Aorta (tissue), 5 donors: ENCODE measurements around the gene SLC26A11. TPM values are rescaled to one million over a fixed set of nuclear protein-coding genes. Genes with fewer than 3 reads are reported as not detected.

Source experiments
- ATAC-seq: fragments of 200-7000 bp; cut with Tn5 transposase; one replicate; pipeline ENCODE4 v1.9.1; 2022; ENCODE audit warnings: moderate library complexity; ENCODE audit not compliant: low FRiP score
- DNase-seq, 2 donors: peaks; one replicate each; pipeline ENCODE4 v3.0.0-alpha.2; 2020
- H3K27ac ChIP-seq, 2 donors: one replicate each; pipeline ENCODE4 v1.5.1; 2013; ENCODE audit warnings: low read length in 2 of 2, mild to moderate bottlenecking in 2 of 2, moderate library complexity in 2 of 2, control low read depth in 1 of 2, inconsistent platforms in 1 of 2, low read depth in 1 of 2
- H3K27me3 ChIP-seq, 2 donors: one replicate each; pipeline ENCODE4 v1.6.1; 2013; ENCODE audit warnings: control low read depth in 1 of 2, low read length in 1 of 2, mild to moderate bottlenecking in 1 of 2, moderate library complexity in 1 of 2; ENCODE audit not compliant: insufficient read depth in 2 of 2, control insufficient read depth in 1 of 2
- H3K36me3 ChIP-seq, 2 donors: one replicate each; pipeline ENCODE4 v1.6.1; 2013; ENCODE audit warnings: control low read depth in 1 of 2, low read length in 1 of 2, mild to moderate bottlenecking in 1 of 2; ENCODE audit not compliant: insufficient read depth in 2 of 2, control insufficient read depth in 1 of 2
- H3K4me1 ChIP-seq, 2 donors: one replicate each; pipeline ENCODE4 v1.6.1; 2013; ENCODE audit warnings: low read length in 2 of 2, control low read depth in 1 of 2, mild to moderate bottlenecking in 1 of 2, moderate library complexity in 1 of 2; ENCODE audit not compliant: insufficient read depth in 2 of 2, control insufficient read depth in 1 of 2
- H3K4me3 ChIP-seq, 2 donors: one replicate each; pipeline ENCODE4 v1.5.1; 2013; ENCODE audit warnings: low read length in 2 of 2, control low read depth in 1 of 2, mild to moderate bottlenecking in 1 of 2
- H3K9me3 ChIP-seq: one replicate; pipeline ENCODE4 v1.6.1; 2013; ENCODE audit warnings: mild to moderate bottlenecking, low read length; ENCODE audit not compliant: control insufficient read depth
- WGBS, 2 donors: extraction: QIAGEN DNeasy Blood & Tissue Kit; methylation state at CpG; one replicate each; pipeline ENCODE4 v1.1.7; 2013; 5-methylcytosine and 5-hydroxymethylcytosine counted together
- intact Hi-C, 2 donors: fragments of 100-400 bp; cut with DNase I; formaldehyde crosslinking; loops; one replicate each; pipeline versions ENCODE4 v1.14.2 to v1.15.0; 2022
- polyA plus RNA-seq, 2 donors: library from polyadenylated mRNA; stranded (reverse); fragments of 200-250 nt; gene quantifications; one replicate each; pipeline ENCODE4 v1.2.3, GENCODE V29; 2013
- total RNA-seq, 2 donors: library from RNA; stranded (reverse); fragmentation: NEBNext Ultra II Directional; extraction: Animal tissue kit (Norgen Biotek cat#: 25700); gene quantifications; one replicate each; pipeline ENCODE4 v1.2.1, GENCODE V29; 2021
- donor health status: healthy with polysubstance abuse.
- donor health status: Bipolar disorder and iron deficiency.
- donor health status: DM: no; HTN: no; CAD: no.
- donor health status: DM: no; HTN: no; CAD: no.
- donor health status: DM: yes; HTN: yes; CAD: no.

SLC26A11 gene
- total and polyA plus RNA-seq, 4 donors: 7.3 to 34.0 (median 17.5) TPM

DNA sequence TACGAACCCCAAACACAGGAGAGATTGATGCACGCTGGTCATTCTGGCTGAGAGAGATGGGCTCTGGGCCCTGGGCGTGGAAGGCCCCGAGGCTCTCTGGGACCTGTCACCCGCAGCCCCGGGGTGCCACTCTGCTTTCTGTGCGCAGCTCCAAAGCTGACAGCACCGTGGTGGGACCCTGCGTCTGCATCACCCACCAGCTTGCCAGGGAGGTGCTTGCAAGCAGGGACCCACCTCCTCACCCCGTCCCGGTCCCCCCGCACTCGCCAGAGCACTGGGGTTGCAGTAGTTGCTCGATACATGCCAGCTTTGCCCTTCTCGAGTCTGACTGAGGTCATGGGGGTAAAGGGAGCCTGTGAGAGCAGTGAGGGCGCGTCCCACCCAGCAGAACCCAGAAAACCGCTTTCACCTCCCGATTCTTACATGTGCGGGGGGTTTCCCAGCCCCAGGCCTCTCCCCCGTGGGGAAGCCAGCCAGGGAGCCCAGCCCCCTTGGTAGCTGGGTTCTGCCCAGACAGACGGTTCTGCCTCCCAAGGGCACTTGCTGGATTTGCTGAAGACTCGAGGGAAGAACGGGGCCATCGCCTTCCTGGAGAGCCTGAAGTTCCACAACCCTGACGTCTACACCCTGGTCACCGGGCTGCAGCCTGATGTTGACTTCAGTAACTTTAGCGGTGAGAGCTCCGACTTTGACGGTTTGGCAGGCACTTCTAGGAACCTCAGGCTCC is 37.9 kb upstream of the SLC26A11 start:
- ATAC-seq (peak; percentile 27), DNase-seq (no peak)
- H3K9me3 ChIP-seq: no peaks in the 10 kb centered on the region
- H3K4me3 ChIP-seq: no peak overlapping the region
- no peak overlapping the region for H3K27ac ChIP-seq
- no peaks in the 10 kb centered on the region for H3K36me3 ChIP-seq
- intact Hi-C loops: no loop called here
- H3K27me3 ChIP-seq: no peaks in the 10 kb centered on the region
- WGBS, 2 donors: 86 to 88% methylated on average over 30 of the region's 30 CpGs
- no peaks in the 10 kb centered on the region for H3K4me1 ChIP-seq

DNA sequence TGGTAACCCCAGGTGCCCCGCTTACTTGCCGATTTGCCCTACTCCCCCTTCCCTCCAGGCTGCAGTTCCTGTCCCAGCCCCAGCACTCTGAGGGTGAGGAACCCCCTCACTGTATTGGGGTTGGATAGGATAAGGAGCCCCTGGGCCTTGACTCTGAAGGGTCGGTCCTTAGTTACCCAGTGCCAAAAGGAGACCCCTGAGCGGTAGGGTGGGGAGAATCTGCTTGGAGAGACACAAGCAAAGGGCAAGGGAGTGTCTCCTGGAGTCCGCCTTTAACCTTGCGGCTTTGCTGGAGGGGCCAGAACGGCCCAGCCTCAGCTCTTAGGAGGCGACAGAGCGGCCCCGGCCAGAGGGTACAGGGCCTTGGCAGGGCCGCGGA is 37.4 kb upstream of the SLC26A11 start:
- Histone ChIP-seq H3K4me1 (no peaks in the 10 kb centered on the region), H3K36me3 (no peaks in the 10 kb centered on the region), H3K27ac (no peak overlapping the region), H3K27me3 (no peaks in the 10 kb centered on the region), H3K9me3 (no peaks in the 10 kb centered on the region), H3K4me3 (no peak overlapping the region)
- DNase-seq: no peak
- 84 to 87% methylated on average over 12 of the region's 12 CpGs for WGBS, 2 donors
- intact Hi-C loops: no loop called here
- no peak for ATAC-seq

DNA sequence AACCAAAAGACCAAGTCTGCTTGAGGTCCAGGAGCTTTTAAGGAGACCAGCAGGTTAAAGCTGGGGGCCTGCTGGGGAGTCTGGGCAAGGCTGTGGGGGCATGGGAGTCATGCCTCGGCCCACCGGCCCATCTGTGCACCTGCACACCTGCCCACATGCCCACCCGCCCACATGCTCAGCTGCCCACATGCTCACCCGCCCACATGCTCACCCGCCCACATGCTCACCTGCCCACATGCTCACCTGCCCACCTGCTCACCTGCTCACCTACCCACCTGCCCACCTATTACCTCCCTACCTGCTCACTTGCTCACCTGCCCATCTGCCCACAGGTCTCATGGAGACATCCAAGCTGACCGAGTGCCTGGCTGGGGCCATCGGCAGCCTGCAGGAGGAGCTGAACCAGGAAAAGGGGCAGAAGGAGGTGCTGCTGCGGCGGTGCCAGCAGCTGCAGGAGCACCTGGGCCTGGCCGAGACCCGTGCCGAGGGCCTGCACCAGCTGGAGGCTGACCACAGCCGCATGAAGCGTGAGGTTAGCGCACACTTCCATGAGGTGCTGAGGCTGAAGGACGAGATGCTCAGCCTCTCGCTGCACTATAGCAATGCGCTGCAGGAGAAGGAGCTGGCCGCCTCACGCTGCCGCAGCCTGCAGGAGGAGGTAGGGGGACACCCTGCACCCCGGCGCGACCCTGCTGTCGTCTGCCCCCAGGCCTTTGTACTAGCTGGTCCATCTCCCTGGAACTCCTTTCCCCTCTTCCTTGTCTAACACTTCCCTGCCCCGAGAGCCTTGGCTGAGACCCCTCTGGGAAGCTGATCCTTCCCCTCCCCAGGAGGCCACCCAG is 36.4 kb upstream of the SLC26A11 start:
- Histone ChIP-seq H3K36me3 (no peaks in the 10 kb centered on the region), H3K4me3 (no peak overlapping the region), H3K27me3 (no peaks in the 10 kb centered on the region), H3K27ac (no peak overlapping the region), H3K4me1 (no peaks in the 10 kb centered on the region), H3K9me3 (no peaks in the 10 kb centered on the region)
- intact Hi-C loops: no loop called here
- no peak for DNase-seq
- 80 to 83% methylated on average over 25 to 26 of the region's 26 CpGs for WGBS, 2 donors
- ATAC-seq: no peak

DNA sequence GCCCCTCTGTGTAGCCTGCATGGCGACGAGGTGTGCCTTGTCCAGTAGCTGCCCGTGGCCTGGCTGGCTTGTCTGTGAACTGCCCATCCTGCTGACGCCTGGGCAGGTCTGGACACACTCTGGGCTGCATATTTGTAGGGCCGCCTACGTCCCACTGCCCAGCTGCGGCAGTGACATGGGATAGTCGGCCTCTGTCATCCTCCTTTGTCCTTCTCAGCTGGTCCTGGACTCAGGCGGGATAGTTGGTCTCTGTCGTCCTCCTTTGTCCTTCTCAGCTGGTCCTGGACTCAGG is 35.9 kb upstream of the SLC26A11 start:
- Histone ChIP-seq H3K4me3 (no peak overlapping the region), H3K4me1 (no peaks in the 10 kb centered on the region), H3K27me3 (no peaks in the 10 kb centered on the region), H3K9me3 (no peaks in the 10 kb centered on the region), H3K27ac (no peak overlapping the region), H3K36me3 (no peaks in the 10 kb centered on the region)
- WGBS, 2 donors: 79 to 84% methylated on average over 9 to 10 of the region's 10 CpGs
- ATAC-seq (no peak), DNase-seq (no peak)
- intact Hi-C loops: no loop called here

GRCh38 chr17:80185968-80186367 is 34.3 kb upstream of the SLC26A11 start:
- WGBS, 2 donors: 82 to 84% methylated on average over 9 of the region's 9 CpGs
- DNase-seq: no peak
- intact Hi-C loops: no loop called here
- H3K4me1 ChIP-seq: no peaks in the 10 kb centered on the region
- H3K4me3 ChIP-seq: no peak overlapping the region
- no peak for ATAC-seq
- no peaks in the 10 kb centered on the region for H3K9me3 ChIP-seq
- no peaks in the 10 kb centered on the region for H3K36me3 ChIP-seq
- H3K27me3 ChIP-seq: no peaks in the 10 kb centered on the region
- no peak overlapping the region for H3K27ac ChIP-seq

- H3K27me3 ChIP-seq: no peaks in the 10 kb centered on the region
- no peak overlapping the region for H3K4me3 ChIP-seq
- no peak for ATAC-seq
Observed at GRCh38 chr17:80187090-80187489, 33.1 kb upstream of the SLC26A11 start.

GRCh38 chr17:80187515-80187941 is 32.7 kb upstream of the SLC26A11 start:
- no peaks in the 10 kb centered on the region for H3K36me3 ChIP-seq
- no peaks in the 10 kb centered on the region for H3K9me3 ChIP-seq
- no peaks in the 10 kb centered on the region for H3K27me3 ChIP-seq
- no peak overlapping the region for H3K4me3 ChIP-seq
- ATAC-seq (peak; percentile 72), DNase-seq (peak in 1 of 2 donors; percentile 73)
- intact Hi-C loops: no loop called here
- 37 to 50% methylated on average over 18 of the region's 18 CpGs for WGBS, 2 donors
- no peak overlapping the region for H3K27ac ChIP-seq
- H3K4me1 ChIP-seq: no peaks in the 10 kb centered on the region

More at GRCh38 chr17:80187090-80187489, 33.1 kb upstream of the SLC26A11 start:
- no peak overlapping the region for H3K27ac ChIP-seq
- no peaks in the 10 kb centered on the region for H3K9me3 ChIP-seq
- no peaks in the 10 kb centered on the region for H3K4me1 ChIP-seq
- WGBS, 2 donors: 91 to 93% methylated on average over 16 of the region's 16 CpGs
- no peaks in the 10 kb centered on the region for H3K36me3 ChIP-seq
- intact Hi-C loops: no loop called here
- no peak for DNase-seq

DNA sequence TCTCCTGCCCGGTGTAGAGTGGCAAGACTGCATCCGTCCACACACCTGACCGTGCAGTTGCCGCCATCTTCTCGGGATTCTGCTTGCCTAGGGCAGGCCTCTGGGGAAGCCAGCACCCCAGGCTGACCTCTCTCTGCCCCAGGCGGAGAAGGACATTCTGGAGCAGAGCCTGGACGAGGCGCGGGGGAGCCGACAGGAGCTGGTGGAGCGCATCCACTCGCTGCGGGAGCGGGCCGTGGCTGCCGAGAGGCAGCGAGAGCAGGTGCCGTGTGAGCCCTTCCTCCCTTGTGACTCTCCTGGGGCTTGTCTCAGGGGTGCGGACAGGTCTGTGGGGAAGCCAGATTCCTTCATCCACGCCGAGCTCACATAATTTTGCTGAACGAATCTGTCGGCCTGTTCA is 30.6 kb upstream of the SLC26A11 start:
- DNase-seq (no peak), ATAC-seq (no peak)
- Histone ChIP-seq H3K27ac (no peak overlapping the region), H3K4me1 (no peaks in the 10 kb centered on the region), H3K36me3 (no peaks in the 10 kb centered on the region), H3K4me3 (no peak overlapping the region), H3K9me3 (no peaks in the 10 kb centered on the region), H3K27me3 (no peaks in the 10 kb centered on the region)
- intact Hi-C loops: no loop called here
- WGBS, 2 donors: 91 to 92% methylated on average over 23 of the region's 23 CpGs

DNA sequence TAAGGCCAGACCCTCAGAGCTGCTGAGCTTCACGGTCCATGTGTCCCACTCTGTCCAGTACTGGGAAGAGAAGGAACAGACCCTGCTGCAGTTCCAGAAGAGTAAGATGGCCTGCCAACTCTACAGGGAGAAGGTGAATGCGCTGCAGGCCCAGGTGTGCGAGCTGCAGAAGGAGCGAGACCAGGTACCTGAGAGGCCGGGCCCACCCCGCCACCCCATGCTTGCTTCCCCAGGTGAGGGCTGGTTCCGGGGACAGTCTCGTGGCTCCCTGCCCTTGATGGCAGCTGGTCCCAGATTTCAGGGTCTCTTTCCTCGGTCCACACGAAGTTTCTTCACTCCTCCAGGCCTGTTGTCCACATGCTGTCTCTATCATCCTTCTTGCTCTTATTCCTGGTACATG is 29.5 kb upstream of the SLC26A11 start:
- Histone ChIP-seq H3K9me3 (no peaks in the 10 kb centered on the region), H3K36me3 (no peaks in the 10 kb centered on the region), H3K27me3 (no peaks in the 10 kb centered on the region), H3K4me3 (no peak overlapping the region), H3K27ac (no peak overlapping the region), H3K4me1 (no peaks in the 10 kb centered on the region)
- DNase-seq (no peak), ATAC-seq (no peak)
- WGBS, 2 donors: 95 to 96% methylated on average over 10 of the region's 10 CpGs
- intact Hi-C loops: no loop called here
